ENCODE measurements around the gene SLC6A13. TPM values are rescaled to one million over a fixed set of nuclear protein-coding genes. Genes with fewer than 3 reads are reported as not detected.

SLC6A13 gene
- total and polyA plus RNA-seq, 2 of the 8 experiments (the other 6 are each of a cell fraction or from before 2014, with no cell fraction given): 0.03 TPM; not detected in 1

DNA sequence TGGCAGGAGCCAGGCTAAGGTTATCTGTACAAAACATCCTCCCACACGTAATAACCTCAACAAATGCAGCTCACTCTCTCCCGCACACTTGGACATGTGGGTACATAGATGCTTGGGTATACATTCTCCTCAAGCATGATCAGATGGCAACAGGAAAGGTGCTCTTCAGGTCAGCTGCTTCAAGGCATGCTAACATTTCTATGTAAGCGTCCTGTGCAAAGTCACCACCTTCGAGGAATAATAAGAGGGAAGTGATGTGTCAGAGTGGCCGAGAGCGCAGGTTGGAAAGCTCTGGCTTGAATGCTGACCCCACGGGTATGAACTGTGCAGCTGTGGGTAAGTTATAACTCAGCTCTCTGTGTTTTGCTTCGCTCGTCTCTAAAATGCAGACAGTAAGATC lies 24.5 kb downstream of the SLC6A13 start:
- POLR2A ChIA-PET (ENCODE audit: partially characterized antibody): no interaction called here
- TF ChIP-seq CHD2 (IDR thresholded peaks at IDR 0.05; ENCODE audit: low read length) (no peak), TEAD4 (IDR thresholded peaks at IDR 0.05; ENCODE audit: low read depth, low read length) (no peak), SRF (IDR thresholded peaks at IDR 0.05; ENCODE audit: low read depth, low read length) (no peak), TCF12 (IDR thresholded peaks at IDR 0.05; ENCODE audit: low read depth, low read length) (no peak), RFX5 (IDR thresholded peaks at IDR 0.05; ENCODE audit: borderline replicate concordance, low read depth, low read length) (no peak), KDM4A (IDR thresholded peaks at IDR 0.05; ENCODE audit: low read depth, low read length, severe bottlenecking) (no peak), FOSL1 (IDR thresholded peaks at IDR 0.05; ENCODE audit: insufficient read depth, low read depth, low read length) (no peak), SAP30 (IDR thresholded peaks at IDR 0.05; ENCODE audit: insufficient read depth, insufficient replicate concordance, low read length) (no peak), RXRA (IDR thresholded peaks at IDR 0.05; ENCODE audit: insufficient read depth, low read depth, low read length) (no peak)
- TF ChIP-seq, protein P1, sequence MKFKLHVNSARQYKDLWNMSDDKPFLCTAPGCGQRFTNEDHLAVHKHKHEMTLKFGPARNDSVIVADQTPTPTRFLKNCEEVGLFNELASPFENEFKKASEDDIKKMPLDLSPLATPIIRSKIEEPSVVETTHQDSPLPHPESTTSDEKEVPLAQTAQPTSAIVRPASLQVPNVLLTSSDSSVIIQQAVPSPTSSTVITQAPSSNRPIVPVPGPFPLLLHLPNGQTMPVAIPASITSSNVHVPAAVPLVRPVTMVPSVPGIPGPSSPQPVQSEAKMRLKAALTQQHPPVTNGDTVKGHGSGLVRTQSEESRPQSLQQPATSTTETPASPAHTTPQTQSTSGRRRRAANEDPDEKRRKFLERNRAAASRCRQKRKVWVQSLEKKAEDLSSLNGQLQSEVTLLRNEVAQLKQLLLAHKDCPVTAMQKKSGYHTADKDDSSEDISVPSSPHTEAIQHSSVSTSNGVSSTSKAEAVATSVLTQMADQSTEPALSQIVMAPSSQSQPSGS (IDR thresholded peaks at IDR 0.05; ENCODE audit: low read length): no peak
- TF ChIP-seq, protein P2, sequence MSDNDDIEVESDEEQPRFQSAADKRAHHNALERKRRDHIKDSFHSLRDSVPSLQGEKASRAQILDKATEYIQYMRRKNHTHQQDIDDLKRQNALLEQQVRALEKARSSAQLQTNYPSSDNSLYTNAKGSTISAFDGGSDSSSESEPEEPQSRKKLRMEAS (IDR thresholded peaks at IDR 0.05): no peak
- TF ChIP-seq, protein P3, sequence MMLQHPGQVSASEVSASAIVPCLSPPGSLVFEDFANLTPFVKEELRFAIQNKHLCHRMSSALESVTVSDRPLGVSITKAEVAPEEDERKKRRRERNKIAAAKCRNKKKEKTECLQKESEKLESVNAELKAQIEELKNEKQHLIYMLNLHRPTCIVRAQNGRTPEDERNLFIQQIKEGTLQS (IDR thresholded peaks at IDR 0.05; ENCODE audit: insufficient read depth, low read depth, low read length): no peak

More for the DNA sequence above, 24.5 kb downstream of the SLC6A13 start:
- Histone ChIP-seq H3K27me3 (replicated peaks in 1 of 4; ENCODE audit: control insufficient read depth in 3 of 4, extremely low read depth in 1 of 4, insufficient read depth in 3 of 4, low read length in 3 of 4) (no peaks in the 10 kb centered on the region), H2BK12ac (ENCODE audit: low read depth, low read length) (no peak overlapping the region), H3K9me3 (ENCODE audit: insufficient read depth in 2 of 2, low read depth in 1 of 2, low read length in 1 of 2) (peaks cover 8 to 13% of the 10 kb centered on the region in 2 experiments), H4K8ac (ENCODE audit: extremely low read depth, insufficient read depth, low read length) (no peak overlapping the region), H3K4me1 (replicated peaks in 1 of 4; ENCODE audit: control insufficient read depth in 3 of 4, insufficient read depth in 4 of 4, low read length in 3 of 4) (peaks cover 0 to 2% (median 0%) of the 10 kb centered on the region in 4 experiments; a peak in 2 of 7 replicates), H2BK5ac (ENCODE audit: low read depth, low read length) (no peak overlapping the region), H4K91ac (replicated peaks; ENCODE audit: insufficient read length, low read length) (no peak overlapping the region), H3K14ac (ENCODE audit: insufficient read length) (no peak overlapping the region), H3K36me3 (ENCODE audit: control insufficient read depth in 2 of 4, insufficient read depth in 4 of 4, low read length in 3 of 4) (no peaks in the 10 kb centered on the region), H3K79me1 (ENCODE audit: low read depth, low read length) (no peaks in the 10 kb centered on the region), H3K27ac (ENCODE audit: low read depth, low read length) (no peak overlapping the region), H2BK15ac (ENCODE audit: low read length) (no peak overlapping the region), H4K5ac (ENCODE audit: insufficient read length, low read depth, low read length) (no peak overlapping the region), H3K56ac (replicated peaks; ENCODE audit: insufficient read length, low read depth, low read length) (no peak overlapping the region), H3K79me2 (ENCODE audit: control insufficient read depth in 1 of 2, insufficient read depth in 2 of 2, low read length in 2 of 2) (no peaks in the 10 kb centered on the region), H3K18ac (ENCODE audit: extremely low read depth, low read length) (no peak overlapping the region), H2AFZ (ENCODE audit: low read length) (no peak overlapping the region), H2BK120ac (replicated peaks; ENCODE audit: low read depth, low read length) (no peak overlapping the region), H3K4me2 (ENCODE audit: insufficient read depth in 1 of 2, low read depth in 2 of 2, low read length in 2 of 2) (no peak overlapping the region), H3K4me3 (ENCODE audit: extremely low read depth in 1 of 4, insufficient read depth in 2 of 4, low read depth in 3 of 4, low read length in 4 of 4) (no peak overlapping the region), H2AK5ac (ENCODE audit: low read depth, low read length) (no peak overlapping the region), H3K4ac (replicated peaks; ENCODE audit: insufficient read length, low read depth, low read length) (no peak overlapping the region), H3K23ac (ENCODE audit: insufficient read length) (no peak overlapping the region), H2BK20ac (ENCODE audit: low read length) (no peak overlapping the region), H4K20me1 (replicated peaks in 1 of 2; ENCODE audit: control insufficient read depth in 1 of 2, insufficient read depth in 2 of 2, low read length in 2 of 2) (no peaks in the 10 kb centered on the region), H3K9ac (replicated peaks in 1 of 4; ENCODE audit: extremely low read depth in 1 of 4, low read depth in 3 of 4, low read length in 3 of 4) (no peak overlapping the region), H3K23me2 (ENCODE audit: low read depth, low read length) (no peaks in the 10 kb centered on the region)
- 92% methylated on average over 9 of the region's 9 CpGs; no CpG with 5 or more reads in 1 of the 2 experiments for WGBS, 2 experiments (ENCODE audit: extremely low coverage in 1 of 2, insufficient coverage in 1 of 2, insufficient read length in 1 of 2, insufficient replicate concordance in 2 of 2, low coverage in 1 of 2, low lambda C conversion rate in 2 of 2, missing lambda C conversion rate in 1 of 2)
- DNase-seq (ENCODE audit: low read depth in 1 of 2, low spot score in 2 of 2): no peak
- no peak for FAIRE-seq
- CTCF ChIA-PET (ENCODE audit: partially characterized antibody): interaction anchor here (0.6 to 2.5 kb wide), 2 partner anchors 18 to 984 kb away, joined by 3 to 11 read pairs; no protein-coding TSS in a partner anchor
